Kasumi-1 (cell line): ENCODE measurements around the gene CTSZ.
"Not testable (repeated sequence)": the region's sequence is repeated elsewhere in the genome, so short reads cannot be mapped to it uniquely, and the experiment has no call there.

Experiments
- DNase-seq, 2 experiments: peaks; one replicate each; lab custom pipeline; 2025; lab: John Stamatoyannopoulos, UW

The CTSZ gene

GRCh38 chr20:58978351-58979190 is 28.5 kb downstream of the CTSZ start:
- no peak for DNase-seq

GRCh38 chr20:58976061-58976730 is 30.9 kb downstream of the CTSZ start:
- DNase-seq = no peak

GRCh38 chr20:58975353-58975752 is 31.7 kb downstream of the CTSZ start:
- DNase-seq = no peak

- DNase-seq = no peak
Observed at GRCh38 chr20:58973866-58974265, 33.2 kb downstream of the CTSZ start.

GRCh38 chr20:58973179-58973578 is 33.9 kb downstream of the CTSZ start:
- no peak for DNase-seq

GRCh38 chr20:58971429-58971828 is 35.6 kb downstream of the CTSZ start:
- no peak for DNase-seq

GRCh38 chr20:58970146-58970545 is 36.9 kb downstream of the CTSZ start:
- no peak for DNase-seq

- DNase-seq = no peak
Observed at GRCh38 chr20:58969439-58969838, 37.6 kb downstream of the CTSZ start.

- DNase-seq = no peak
Observed at GRCh38 chr20:58967652-58968429, 39.2 kb downstream of the CTSZ start.

- DNase-seq = no peak
Observed at GRCh38 chr20:58965270-58966064, 41.6 kb downstream of the CTSZ start.

- DNase-seq = not testable (repeated sequence)
Observed at GRCh38 chr20:58963922-58964321, 43.1 kb downstream of the CTSZ start.

- no peak for DNase-seq
Observed at GRCh38 chr20:58963060-58963584, 43.9 kb downstream of the CTSZ start.

- DNase-seq = no peak
Observed at GRCh38 chr20:58959652-58960051, 47.4 kb downstream of the CTSZ start.

GRCh38 chr20:58956078-58956477 is 51.0 kb downstream of the CTSZ start:
- DNase-seq = no peak

GRCh38 chr20:58953050-58953449 is 54.0 kb downstream of the CTSZ start:
- DNase-seq = no peak

GRCh38 chr20:58950603-58951002 is 56.5 kb downstream of the CTSZ start:
- no peak for DNase-seq

GRCh38 chr20:58947797-58948388 is 59.2 kb downstream of the CTSZ start:
- not testable (repeated sequence) for DNase-seq

GRCh38 chr20:58945965-58946631 is 61.0 kb downstream of the CTSZ start:
- DNase-seq = peak; percentile 27 to 36
